ENCODE data around the gene ZNF77.
"Not testable (repeated sequence)": the region's sequence is repeated elsewhere in the genome, so short reads cannot be mapped to it uniquely, and the experiment has no call there.

ZNF77 gene

GRCh38 chr19:2922987-2923386 is 21.8 kb downstream of the ZNF77 start:
- H3K4me3 ChIP-seq (ENCODE audit: low read length), result no peak overlapping the region
- DNase-seq (ENCODE audit: low read depth), result peak; percentile 90
- peak; percentile 36 for TF ChIP-seq CTCF (IDR thresholded peaks at IDR 0.05; ENCODE audit: insufficient read depth, low read depth, low read length, missing control alignments)

- no peak overlapping the region for H3K4me3 ChIP-seq (ENCODE audit: low read length)
- DNase-seq (ENCODE audit: low read depth), result no peak
- no peak for TF ChIP-seq CTCF (IDR thresholded peaks at IDR 0.05; ENCODE audit: insufficient read depth, low read depth, low read length, missing control alignments)
Measured at GRCh38 chr19:2917275-2918184, 27.2 kb downstream of the ZNF77 start.

GRCh38 chr19:2912306-2912705 is 32.5 kb downstream of the ZNF77 start:
- no peak overlapping the region for H3K4me3 ChIP-seq (ENCODE audit: low read length)
- TF ChIP-seq CTCF (IDR thresholded peaks at IDR 0.05; ENCODE audit: insufficient read depth, low read depth, low read length, missing control alignments), result no peak
- DNase-seq (ENCODE audit: low read depth), result no peak

- no peak for DNase-seq (ENCODE audit: low read depth)
- no peak for TF ChIP-seq CTCF (IDR thresholded peaks at IDR 0.05; ENCODE audit: insufficient read depth, low read depth, low read length, missing control alignments)
- H3K4me3 ChIP-seq (ENCODE audit: low read length), result no peak overlapping the region
Measured at GRCh38 chr19:2906631-2907195, 38.1 kb downstream of the ZNF77 start.

GRCh38 chr19:2905918-2906519 is 38.8 kb downstream of the ZNF77 start:
- no peak overlapping the region for H3K4me3 ChIP-seq (ENCODE audit: low read length)
- no peak for DNase-seq (ENCODE audit: low read depth)
- TF ChIP-seq CTCF (IDR thresholded peaks at IDR 0.05; ENCODE audit: insufficient read depth, low read depth, low read length, missing control alignments), result no peak

- H3K4me3 ChIP-seq (ENCODE audit: low read length); DNase-seq (ENCODE audit: low read depth): not testable (repeated sequence)
Measured at GRCh38 chr19:2903326-2903725, 41.4 kb downstream of the ZNF77 start.

GRCh38 chr19:2902590-2903218 is 42.1 kb downstream of the ZNF77 start:
- peak overlapping the region; percentile 82 for H3K4me3 ChIP-seq (ENCODE audit: low read length)
- DNase-seq (ENCODE audit: low read depth), result peak; percentile 58
- TF ChIP-seq CTCF (IDR thresholded peaks at IDR 0.05; ENCODE audit: insufficient read depth, low read depth, low read length, missing control alignments), result no peak

Measured in epithelial cell of esophagus (primary cell).